ENCODE results near the gene C19orf38.
"Not testable (repeated sequence)": the region's sequence is repeated elsewhere in the genome, so short reads cannot be mapped to it uniquely, and the experiment has no call there.

C19orf38 gene

DNA sequence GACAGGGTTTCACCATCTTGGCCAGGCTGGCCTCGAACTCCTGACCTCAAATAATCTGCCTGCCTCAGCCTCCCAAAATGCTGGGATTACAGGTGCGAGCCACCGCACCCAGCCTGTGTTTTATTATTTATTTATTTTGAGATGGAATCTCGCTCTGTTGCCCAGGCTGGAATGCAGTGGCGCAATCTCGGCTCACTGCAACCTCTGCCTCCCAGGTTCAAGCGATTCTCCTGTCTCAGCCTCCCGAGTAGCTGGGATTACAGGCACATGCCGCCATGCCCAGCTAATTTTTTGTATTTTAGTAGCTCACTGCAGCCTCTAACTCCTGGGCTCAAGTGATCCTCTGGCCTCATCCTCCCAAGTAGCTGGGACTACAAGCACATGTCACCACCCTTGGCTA is 29.4 kb downstream of the C19orf38 start:
- not testable (repeated sequence) for DNase-seq

DNA sequence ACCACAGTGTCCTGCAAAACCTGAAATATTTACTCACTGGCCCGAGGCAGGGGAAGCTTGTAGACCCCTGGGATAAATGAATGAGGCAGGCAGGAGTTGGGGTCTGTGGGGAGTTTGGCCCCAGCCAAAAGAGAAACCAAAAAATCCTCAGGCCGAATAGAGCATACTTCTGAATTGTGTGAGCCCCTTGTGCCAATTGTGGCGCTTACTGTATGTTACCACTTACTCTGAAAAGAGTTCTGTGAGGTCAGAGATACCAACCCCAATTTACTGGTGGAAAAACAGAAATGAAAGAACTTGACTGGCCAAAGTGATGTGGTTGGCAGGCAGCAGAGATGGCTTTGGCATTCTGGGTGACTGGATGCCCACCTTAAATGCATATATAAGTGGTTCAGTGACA is 30.0 kb downstream of the C19orf38 start:
- DNase-seq, result no peak

DNA sequence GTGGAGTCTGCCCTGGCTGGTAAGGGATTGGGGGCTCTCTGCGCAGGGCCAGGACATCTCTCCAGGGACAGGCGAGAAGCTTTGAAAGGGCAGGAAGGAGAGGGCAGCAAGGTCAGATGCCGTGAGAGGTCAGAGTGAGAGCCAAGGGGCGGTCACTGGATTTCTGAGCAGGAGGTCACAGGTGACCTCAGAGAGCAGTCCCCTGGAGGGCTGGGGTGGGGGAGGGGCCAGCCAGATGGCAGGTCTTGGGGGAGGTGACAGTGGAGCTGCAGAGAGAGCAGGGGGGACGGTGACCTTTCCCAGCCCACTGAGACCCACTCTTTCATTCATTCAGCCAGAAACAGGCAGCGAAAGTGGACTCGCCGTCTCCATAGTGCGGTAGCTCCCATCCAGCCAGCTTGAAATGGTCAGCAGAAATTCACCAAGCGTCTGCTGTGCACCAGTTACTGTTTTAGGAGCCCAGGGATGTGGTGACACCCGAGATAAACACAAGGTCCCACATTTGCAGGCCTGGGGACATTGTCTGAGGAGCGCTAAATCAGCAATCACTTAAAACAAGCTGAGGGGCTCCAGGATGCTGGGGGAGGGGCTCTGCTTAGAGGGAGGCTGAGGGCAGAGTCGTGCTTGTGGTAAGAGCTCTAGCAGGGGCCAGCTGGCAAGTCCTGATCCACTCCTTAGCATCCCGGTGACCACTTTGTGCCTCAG is 33.3 kb downstream of the C19orf38 start:
- no peak for DNase-seq

DNA sequence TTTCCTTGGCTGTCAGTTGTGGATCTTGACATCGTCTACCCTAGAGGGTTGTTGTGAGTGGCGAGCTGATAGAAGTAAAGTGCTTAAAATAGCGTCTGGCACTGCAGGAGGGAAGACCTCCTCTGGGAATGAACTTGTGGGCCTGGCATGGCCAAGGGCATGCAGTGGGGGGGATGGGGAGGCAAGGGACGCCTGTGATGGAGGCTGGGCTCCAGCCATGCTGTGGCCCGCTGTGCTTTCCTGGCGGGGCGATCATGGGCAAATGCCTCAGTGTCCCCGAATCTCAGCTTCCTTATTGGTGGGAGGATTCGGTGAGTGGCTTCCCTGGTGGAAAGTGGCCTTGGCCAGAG is 33.9 kb downstream of the C19orf38 start:
- no peak for DNase-seq

DNA sequence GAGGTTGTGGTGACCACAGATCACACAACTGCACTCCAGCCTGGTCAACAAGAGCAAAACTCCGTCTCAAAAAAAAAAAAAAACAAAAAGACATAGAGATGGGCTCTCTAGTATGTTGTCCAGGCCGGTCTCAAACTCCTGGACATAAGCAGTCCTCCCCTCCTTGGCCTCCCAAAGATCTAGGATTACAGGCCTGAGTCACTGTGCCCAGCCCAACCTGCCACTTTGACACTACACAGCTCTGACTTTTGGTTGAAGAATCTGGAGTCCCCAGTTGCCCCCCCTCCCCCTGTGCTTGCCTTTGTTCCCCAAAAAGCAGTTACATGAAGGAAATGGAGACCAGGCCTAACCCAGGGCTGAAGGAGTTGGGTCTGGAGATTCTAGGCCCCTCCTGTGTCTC is 36.1 kb downstream of the C19orf38 start:
- DNase-seq, result no peak

DNA sequence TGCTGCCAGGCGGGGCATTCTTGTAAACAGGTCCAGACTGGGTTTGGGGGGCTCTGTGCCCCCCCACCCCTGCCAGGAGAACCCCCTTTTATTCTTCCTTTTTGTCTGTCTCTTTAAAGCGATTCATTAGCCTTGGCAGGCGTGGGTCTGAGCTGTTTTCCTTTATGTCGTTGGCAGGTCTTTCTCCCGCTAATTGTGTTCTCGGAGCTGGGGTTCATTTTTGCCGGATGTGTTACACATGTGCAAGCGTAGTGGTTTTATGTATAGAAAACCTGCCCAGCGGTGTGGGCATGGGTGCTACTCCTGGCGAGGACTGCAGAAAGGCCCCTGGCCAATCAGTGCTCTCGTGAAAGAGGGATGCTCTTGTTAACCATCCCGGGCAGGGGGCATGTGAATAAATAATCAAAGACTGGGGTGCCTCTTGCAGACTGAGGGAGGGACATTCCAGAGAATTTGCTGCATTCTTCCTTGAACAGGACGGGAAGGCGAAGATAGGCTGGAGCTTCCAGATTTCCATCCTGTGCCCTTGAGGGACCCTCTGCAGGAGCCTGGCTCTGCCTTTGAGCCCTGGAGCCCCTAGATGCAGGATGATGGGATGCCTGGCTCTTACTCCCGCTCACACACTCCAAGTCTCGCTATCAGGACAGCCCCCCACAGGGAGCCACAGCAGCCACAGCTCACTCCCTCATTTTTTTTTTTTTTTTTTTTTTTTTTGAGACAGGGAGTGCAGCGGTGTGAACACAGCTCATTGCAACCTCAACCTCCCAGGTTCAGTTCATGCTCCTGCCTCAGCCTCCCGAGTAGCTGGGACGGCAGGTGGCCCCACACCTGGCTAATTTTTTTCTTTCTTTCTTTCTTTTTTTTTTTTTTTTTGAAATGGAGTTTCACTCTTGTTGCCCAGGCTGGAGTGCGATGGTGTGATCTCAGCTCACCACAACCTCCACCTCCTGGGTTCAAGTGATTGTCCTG is 37.3 kb downstream of the C19orf38 start:
- DNase-seq, result no peak

DNA sequence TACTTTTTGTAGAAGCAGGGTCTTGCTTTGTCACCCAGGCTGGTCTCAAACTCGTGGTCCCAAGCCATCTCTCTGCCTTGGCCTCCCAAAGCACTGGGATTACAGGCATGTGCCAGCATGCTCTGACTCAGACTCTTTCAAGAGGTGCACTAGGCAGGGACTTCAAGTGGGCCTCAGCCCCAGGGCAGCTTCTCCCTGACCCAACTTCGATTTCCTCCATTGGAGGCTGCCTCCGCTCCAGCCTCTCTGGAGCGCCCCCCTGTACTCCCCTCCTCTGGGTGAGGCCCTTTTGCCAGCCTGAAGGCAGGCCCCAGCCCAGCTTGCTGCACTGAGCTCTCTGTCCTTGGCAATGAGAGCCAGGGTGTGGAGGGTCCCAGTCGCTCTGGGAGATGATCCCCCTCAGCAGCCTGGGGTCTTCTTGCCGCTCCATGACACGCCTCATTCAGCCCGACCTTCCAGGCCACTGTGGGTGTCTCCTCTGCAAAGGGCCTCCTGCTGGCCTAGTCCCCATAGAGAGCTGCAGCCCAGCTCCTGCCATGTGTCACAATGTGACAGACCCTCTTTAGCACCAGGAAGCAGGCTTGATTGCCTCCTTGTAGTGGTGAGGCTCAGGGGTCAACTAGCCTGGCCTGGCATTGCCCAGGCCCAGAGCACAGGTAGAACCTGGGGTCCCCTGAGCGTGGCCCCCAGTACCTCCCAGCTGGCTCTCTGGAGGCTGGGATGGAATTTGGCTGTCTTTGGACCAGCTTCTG is 39.6 kb downstream of the C19orf38 start:
- no peak for DNase-seq

DNA sequence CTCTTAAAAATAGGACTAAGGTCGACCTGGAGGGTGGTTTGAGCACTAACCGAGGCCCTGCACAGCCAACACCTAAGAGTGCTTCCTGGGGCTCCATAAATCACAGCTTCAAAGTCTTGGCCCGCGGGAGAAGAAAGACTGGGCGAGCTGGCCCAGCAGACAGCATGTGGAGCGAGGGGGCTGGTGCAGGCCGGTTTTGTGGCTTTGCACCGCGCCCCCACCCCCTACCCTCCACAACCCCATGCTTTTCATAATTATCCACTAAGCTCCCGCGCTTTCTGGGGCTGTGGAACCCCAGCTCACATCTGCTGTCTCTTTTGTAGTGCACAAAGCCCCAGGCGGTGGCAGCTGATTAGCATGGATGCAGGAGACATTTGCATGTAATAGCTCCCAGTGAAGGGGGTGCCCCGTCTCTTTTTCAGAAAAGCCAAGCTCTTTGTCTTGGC is 40.2 kb downstream of the C19orf38 start:
- no peak for DNase-seq

DNA sequence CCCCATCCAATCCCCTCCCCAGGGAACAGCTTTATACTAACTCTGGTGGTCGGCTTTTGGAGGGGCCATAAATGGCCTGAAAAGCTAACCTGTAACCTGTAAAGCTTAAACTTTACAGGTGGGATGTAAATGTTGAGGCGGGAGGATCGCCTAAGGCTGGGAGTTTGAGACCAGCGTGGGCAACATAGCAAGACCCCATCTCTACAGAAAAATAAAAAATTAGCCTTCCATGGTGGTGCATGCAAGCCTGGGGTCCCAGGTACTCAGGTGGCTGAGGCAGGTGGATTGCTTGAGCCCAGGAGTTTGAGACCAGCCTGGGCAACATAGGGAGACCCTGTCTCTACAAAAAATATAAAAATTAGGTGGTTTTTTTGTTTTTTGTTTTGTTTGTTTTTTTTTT is 41.7 kb downstream of the C19orf38 start:
- DNase-seq, result no peak

DNA sequence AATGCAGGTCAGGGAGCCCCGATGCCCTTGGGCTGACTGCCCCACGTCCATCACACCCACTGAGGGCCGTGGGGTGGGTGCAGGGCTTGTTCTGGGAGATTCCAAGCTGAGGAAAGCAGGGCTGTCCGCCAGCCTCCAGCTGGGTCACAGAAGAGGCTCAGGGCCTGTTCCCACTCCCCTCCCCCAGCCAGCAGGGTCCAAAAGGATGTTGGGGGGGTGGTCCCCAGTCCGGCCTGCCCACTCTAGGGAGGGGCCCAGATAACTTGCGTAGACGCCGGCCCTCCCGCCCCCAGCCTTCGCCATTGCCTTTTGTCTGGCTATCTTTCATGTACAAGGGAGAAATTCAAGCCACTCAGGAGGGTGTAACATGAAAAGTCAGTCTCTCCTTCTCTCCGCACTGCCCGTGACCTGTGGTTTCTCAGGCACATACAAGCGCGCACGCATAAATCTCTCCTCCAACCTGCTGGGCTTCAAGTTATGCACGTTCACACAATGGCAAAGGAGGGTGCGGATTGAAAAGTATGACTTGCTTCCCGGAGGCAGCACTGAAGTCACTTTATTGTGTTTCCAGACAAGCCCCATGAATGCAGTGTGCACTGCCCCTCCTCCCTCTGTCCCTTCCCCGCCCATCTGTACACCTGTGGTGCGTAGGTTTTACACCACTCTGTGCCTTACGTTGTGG is 43.3 kb downstream of the C19orf38 start:
- DNase-seq, result no peak

DNA sequence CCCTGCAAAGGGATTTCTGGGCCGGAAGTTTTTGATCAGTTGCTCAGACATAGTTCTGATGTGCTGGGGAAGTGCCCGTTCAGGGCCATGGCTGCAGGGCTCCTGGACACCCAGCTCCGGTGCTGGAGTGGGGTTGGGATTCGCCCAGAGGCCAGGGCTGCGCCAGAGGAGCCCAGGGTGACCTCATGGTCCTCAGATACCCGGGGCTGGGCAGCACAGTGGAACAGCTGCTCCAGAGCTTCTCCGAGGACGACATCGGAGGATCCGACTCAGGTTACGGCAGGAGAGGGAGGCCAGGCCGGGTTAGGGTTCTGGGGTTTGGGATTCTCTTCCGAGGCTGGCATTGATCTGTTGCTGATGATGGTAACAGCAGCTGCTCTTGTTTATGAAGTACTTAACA is 44.0 kb downstream of the C19orf38 start:
- no peak for DNase-seq

DNA sequence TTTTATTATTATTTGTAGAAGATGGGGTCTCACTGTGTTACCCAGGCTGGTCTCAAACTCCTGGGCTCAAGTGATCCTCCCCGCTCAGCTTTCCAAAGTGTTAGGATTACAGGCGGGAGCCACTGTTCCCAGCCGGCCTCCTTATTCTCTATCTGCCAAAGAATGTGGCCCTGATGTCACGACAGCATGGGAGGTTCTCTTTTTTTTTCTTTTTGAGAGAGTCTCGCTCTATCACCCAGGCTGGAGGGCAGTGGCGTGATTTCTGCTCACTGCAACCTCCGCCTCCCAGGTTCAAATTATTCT is 46.6 kb downstream of the C19orf38 start:
- no peak for DNase-seq

DNA sequence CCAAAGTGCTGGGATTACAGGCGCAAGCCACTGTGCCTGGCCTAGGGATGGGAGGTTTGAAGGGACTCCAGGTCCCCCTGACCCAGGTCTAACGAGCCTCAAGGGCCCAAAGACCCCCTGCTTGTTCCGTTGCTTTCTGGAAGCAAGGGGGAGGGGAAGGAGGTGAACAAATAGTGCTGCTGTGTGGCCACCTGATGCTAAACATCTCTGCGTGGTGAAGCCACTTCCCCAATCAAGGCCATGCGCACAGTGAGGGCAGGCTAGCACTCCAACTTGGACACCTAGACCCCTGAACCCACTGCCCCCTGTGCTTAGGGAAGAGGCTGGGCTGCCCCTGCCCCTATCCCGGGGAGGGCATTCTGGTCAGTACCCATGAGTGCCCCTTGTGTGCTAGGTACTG is 47.1 kb downstream of the C19orf38 start:
- no peak for DNase-seq

DNA sequence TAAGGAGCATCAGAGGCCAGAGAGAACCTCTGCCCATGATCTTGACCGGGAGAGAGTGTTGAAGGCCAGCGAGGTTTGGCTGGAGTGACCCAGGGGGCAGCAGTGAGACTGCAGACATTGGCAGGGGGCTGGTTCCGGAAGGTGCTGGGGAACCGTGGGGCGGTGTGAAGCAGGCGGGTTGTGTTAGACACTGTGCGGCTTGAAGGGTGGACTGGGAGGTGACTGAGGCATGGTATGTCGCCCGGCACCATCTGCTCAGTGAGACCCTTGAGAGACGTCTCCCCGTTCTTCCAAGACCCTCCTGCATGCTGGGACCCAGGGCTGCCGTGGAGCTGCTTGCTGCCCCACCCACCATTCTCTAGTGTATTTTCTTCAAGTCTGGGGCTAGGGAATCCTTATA is 47.7 kb downstream of the C19orf38 start:
- DNase-seq, result no peak

DNA sequence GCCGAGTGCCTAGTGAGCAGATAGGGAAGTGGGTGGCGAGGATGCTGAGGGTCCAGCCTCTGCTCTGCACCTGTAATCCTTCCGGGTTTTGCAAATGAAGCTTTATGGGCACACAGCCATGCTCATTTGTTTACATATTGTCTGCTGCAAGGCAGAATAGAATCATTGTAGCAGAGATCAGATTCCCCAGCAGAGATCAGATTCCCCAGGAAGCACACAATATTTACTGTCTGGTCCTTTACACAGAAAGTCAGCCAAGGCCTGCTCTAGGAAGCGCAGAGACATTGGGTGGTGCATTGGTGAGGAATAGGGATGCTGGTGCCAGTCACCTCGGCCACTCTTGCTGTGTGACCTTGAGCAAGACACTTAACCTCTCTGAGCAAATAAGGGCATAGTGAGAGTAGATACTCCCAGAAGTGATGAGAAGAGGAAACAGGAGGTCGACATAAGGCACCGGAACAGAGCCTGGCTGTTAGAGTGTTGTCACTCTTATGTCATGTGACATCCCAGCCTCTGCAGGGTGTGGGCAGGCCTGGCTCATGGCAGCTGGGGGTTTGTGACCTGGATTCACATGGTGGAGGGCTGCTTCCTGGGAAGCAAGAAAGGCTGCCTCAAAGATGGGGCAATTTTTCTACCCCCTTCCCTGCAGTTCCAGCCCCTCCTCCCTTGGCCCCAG is 48.8 kb downstream of the C19orf38 start:
- DNase-seq, result no peak

DNA sequence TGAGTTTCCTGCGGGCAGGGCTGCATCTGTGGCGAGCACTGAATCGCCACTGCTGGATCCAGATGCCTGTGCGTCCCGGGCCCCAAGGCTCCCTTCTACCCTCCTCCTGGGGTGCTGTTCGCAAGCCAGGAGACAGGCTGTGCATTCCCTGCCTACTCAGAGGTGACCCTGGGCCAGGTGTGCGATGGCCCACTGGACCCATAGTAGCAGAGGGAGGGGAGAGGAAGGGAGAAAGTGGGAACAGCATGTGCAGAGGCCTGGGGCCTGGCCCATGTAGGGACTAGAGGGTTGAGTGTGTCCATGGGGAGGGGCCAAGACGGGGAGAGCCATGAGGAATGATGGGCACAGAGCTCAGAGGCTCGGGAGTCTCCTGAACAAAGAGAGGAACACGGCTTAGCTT is 50.4 kb downstream of the C19orf38 start:
- no peak for DNase-seq

DNA sequence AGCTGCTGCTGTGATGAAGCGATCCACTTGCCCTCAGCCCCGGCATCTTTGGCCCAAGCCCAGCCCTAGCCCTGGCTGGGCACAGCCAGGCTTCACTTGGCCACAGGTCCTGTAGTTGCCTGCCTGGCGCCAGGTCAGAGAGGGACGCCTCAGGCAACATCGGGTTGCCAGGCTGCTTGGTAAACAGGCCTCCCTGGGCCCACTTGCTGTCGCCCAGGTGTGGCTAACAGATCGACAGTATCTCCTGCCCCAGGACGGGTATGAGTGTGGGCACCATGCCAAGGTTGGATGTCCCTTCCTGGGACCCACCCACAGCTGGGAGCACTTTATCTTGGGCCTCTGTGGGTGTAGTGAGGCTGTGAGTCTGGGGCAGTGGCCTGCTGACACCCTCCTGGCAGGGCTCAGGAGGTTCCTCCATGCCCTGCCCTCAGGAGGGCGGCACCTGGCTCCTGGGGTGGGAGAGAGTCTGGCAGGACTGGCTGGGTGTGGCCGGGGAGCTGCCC is 51.0 kb downstream of the C19orf38 start:
- no peak for DNase-seq

DNA sequence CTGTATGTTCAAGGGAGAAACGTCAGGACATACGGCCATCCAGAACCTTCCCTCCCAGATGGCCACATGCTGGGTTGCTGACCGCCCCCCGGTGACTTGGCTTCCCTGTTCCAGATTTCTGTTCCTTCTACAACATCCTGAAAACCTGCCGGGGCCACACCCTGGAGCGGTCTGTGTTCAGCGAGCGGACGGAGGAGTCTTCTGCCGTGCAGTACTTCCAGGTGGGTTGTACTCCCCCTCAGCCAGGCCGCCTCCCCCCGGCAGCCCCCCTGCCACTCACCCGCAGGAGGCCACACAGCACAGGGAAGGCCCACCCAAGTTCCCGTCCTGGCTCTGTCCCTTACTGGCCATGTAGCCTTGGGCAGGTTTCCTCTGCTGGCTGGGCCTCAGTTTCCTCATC is 59.7 kb downstream of the C19orf38 start:
- no peak for DNase-seq

DNA sequence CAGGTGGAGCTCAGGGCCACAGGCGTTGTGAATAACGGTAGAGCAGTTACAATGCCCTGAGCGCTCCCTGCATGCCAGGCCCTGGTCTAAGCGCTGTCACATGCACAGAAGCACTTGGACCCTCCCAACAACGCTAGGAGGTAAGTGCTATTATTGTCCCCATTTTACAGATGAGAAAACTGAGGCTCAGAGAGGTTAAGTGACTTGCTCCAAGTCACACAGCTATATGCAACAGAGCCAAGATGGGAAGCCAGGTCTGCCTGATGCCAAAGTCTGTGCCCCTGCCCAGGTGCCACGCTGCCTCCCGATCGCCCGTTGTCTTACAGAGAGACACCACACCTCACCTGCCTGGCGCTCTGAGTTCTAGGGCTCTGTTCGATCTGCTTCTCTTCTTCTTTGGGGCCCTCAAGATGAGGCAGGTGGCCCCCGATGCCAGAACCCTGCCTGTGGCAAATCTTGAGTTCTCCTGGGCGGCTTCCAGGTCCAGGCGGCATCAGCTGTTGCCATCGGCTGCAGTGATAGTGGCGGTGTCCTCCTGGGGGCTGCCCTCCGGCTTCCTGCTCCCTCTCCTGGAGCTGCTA is 60.3 kb downstream of the C19orf38 start:
- no peak for DNase-seq

DNA sequence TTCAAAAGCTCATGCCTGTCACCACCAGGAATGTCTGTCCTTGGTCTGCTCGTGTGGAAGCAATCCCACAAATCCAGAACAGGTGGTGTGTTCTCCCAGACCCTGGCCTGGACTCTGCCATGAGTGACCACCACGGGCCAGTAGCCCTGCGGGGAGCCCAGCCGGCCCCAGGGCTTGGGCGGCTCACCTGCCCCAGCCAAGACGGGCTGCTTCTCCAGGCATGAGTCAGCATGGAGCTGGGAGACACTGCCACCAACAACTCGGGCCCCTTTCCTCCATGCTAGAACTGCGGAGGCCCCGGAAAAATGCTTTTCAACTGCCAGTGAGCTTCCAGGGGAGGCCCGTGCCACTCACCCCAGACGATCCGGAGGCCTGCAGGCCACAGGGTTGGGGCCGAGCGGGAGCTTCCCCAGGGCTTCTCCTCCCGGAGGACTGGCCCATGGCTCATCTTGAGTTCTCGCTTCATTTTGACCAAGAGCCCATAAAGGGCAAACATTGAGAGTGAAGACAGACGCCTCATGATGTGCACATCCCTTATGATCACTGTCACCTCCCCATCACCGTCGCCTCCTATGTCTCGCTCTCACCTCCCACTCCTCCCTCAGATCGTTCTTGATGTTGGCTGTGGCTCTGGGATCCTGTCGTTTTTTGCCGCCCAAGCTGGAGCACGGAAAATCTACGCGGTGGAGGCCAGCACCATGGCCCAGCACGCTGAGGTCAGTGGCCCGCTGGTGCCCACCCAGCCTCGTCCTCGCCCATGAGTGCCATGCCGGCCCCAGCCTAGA is 63.6 kb downstream of the C19orf38 start:
- no peak for DNase-seq

DNA sequence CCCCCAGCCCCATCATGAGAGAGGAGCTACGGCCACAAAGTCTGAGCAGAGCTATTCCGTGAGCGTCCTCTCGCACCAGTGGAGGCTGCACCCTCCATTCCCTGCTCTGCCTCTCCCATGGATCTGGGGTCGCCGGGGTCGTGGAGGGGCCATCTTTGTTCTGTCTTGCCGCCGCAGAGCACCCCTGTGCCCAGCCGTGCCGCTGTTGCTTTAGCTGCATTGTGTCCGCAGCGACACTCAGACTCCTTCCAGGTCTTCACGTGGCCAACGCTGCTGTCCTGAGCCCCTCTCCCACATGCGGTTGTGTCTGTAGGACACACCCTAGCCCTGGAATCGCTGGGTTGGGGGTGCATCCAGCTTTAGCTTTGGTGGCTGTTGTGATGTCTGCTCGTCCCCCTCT is 64.4 kb downstream of the C19orf38 start:
- no peak for DNase-seq

Measured in stimulated activated CD4-positive, alpha-beta T cell treated with anti-CD3 and anti-CD28 coated beads, Interleukin-4, amount 100 ng/mL, for 4 hours (primary cell).